ENCODE results near the gene CLECL1. TPM values are rescaled to one million over a fixed set of nuclear protein-coding genes. Genes with fewer than 3 reads are reported as not detected.

The CLECL1 gene
- total RNA-seq, 1 experiment from 2014 or later = not detected

GRCh38 chr12:9730591-9730990, 2.3 kb downstream of the CLECL1 start:
- DNase-seq (ENCODE audit: low read depth, low spot score) = no peak
- Histone ChIP-seq H3K27ac (ENCODE audit: low read depth, low read length) (no peak overlapping the region), H3K4me2 (ENCODE audit: low read length) (no peak overlapping the region), H2AFZ (ENCODE audit: low read depth, low read length, poor library complexity, severe bottlenecking) (no peak overlapping the region), H4K20me1 (ENCODE audit: insufficient read depth) (no peaks in the 10 kb centered on the region), H3K9me3 (ENCODE audit: control insufficient read depth in 1 of 2, insufficient read depth in 1 of 2, low read depth in 1 of 2, low read length in 2 of 2) (no peaks in the 10 kb centered on the region), H3K27me3 (ENCODE audit: insufficient read depth, low read length) (peaks cover 51% of the 10 kb centered on the region), H3K4me1 (ENCODE audit: control insufficient read depth in 1 of 2, insufficient read depth in 2 of 2, low read length in 2 of 2) (no peaks in the 10 kb centered on the region), H3K79me2 (ENCODE audit: insufficient read depth, low read length) (no peaks in the 10 kb centered on the region), H3K36me3 (ENCODE audit: control insufficient read depth in 1 of 2, insufficient read depth in 2 of 2, low read length in 2 of 2) (no peaks in the 10 kb centered on the region), H3K4me3 (replicated peaks in 1 of 2; ENCODE audit: low read depth in 1 of 2, low read length in 2 of 2) (no peak overlapping the region), H3K9ac (ENCODE audit: low read length) (no peak overlapping the region), H3K9me2 (ENCODE audit: insufficient read depth) (no peaks in the 10 kb centered on the region)
- BruUV-seq (replicated peaks) = no TSS peak
- ATAC-seq = no peak
- TF ChIP-seq CEBPB (IDR thresholded peaks at IDR 0.05; ENCODE audit: low read depth) = no peak
- TF ChIP-seq ELF1 (IDR thresholded peaks at IDR 0.05; ENCODE audit: borderline replicate concordance, low read depth) = no peak
- TF ChIP-seq TCF7L2 (IDR thresholded peaks at IDR 0.05; ENCODE audit: borderline replicate concordance, extremely low read depth, insufficient read depth, insufficient read length) = no peak
- no peak for TF ChIP-seq CBX3 (IDR thresholded peaks at IDR 0.05; ENCODE audit: low read depth)
- TF ChIP-seq REST (IDR thresholded peaks at IDR 0.05; ENCODE audit: low read depth) = no peak
- no peak for TF ChIP-seq ZNF274 (IDR thresholded peaks at IDR 0.05; ENCODE audit: low read depth, low read length)
- no peak for TF ChIP-seq CTCF (IDR thresholded peaks at IDR 0.05 in 2 of 3, conservative IDR thresholded peaks at IDR 0.05 in 1 of 3; ENCODE audit: borderline replicate concordance in 1 of 3, insufficient read depth in 1 of 3, low read depth in 2 of 3, low read length in 2 of 3)
- TF ChIP-seq SRF (IDR thresholded peaks at IDR 0.05; ENCODE audit: low read depth) = no peak
- TF ChIP-seq SP1 (IDR thresholded peaks at IDR 0.05; ENCODE audit: low read depth) = no peak
- no peak for TF ChIP-seq MAX (IDR thresholded peaks at IDR 0.05)
- TF ChIP-seq FOSL1 (IDR thresholded peaks at IDR 0.05; ENCODE audit: low read depth) = no peak
- no peak for TF ChIP-seq YY1 (IDR thresholded peaks at IDR 0.05; ENCODE audit: extremely low read depth, insufficient replicate concordance, low read depth, low read length)
- no peak for TF ChIP-seq RAD21 (IDR thresholded peaks at IDR 0.05; ENCODE audit: low read depth)
- ChIA-PET RAD21 (ENCODE audit: low non-redundant PET in 1 of 2, low total read pairs in 2 of 2, uncharacterized antibody in 2 of 2, unreplicated experiment in 2 of 2) (no interaction called here), CTCF (interaction anchor here (0.6 to 3.0 kb wide), 3 partner anchors 12 to 18 kb away, joined by 3 to 20 read pairs (median 5); no protein-coding TSS in a partner anchor), POLR2A (no interaction called here)
- intact Hi-C loops (cut with micrococcal nuclease) = no loop called here

Data from HCT116 (cell line).